Peyer's patch (tissue), 4 donors: ENCODE measurements around the gene AKAP13.

Experiments used
- POLR2A ChIP-seq, 2 donors: fragments of 450-650 bp; IDR thresholded peaks; one replicate each; pipeline ENCODE4 v1.5.1; 2017; ENCODE audit warnings: antibody characterized with exemption in 2 of 2, mild to moderate bottlenecking in 2 of 2, moderate library complexity in 2 of 2
- TF ChIP-seq, protein P1 (sequence below), 6 experiments: fragments of 450-650 bp in 4 of 6; fragments of 200-600 bp in 2 of 6; sonication (generic) in 1 of 6; IDR thresholded peaks; one replicate each; pipeline ENCODE4 v1.5.1; 2017 to 2019; ENCODE audit warnings: antibody characterized with exemption in 6 of 6, mild to moderate bottlenecking in 3 of 6, moderate library complexity in 1 of 6

DNA sequence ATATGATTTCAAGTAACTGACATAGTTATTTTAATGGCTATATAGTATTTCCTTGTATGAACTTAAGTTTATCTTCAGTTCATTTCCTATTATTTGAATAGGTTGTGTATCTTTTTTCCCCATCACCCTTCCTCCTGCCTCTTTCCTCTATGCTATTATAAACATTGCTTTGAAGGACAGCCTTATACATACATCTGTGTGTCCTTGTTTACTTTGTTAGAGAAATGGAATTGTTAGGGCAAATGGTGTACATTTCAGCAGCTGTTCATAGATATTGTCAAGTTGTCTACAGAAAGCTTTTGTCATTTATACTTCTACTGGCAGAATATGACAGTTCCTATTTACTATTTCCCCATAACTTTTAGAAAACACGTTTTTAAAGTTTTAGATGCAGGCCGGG lies 18.4 kb downstream of the AKAP13 start:
- no peak for TF ChIP-seq POLR2A (IDR thresholded peaks at IDR 0.05)
- TF ChIP-seq, protein P1, sequence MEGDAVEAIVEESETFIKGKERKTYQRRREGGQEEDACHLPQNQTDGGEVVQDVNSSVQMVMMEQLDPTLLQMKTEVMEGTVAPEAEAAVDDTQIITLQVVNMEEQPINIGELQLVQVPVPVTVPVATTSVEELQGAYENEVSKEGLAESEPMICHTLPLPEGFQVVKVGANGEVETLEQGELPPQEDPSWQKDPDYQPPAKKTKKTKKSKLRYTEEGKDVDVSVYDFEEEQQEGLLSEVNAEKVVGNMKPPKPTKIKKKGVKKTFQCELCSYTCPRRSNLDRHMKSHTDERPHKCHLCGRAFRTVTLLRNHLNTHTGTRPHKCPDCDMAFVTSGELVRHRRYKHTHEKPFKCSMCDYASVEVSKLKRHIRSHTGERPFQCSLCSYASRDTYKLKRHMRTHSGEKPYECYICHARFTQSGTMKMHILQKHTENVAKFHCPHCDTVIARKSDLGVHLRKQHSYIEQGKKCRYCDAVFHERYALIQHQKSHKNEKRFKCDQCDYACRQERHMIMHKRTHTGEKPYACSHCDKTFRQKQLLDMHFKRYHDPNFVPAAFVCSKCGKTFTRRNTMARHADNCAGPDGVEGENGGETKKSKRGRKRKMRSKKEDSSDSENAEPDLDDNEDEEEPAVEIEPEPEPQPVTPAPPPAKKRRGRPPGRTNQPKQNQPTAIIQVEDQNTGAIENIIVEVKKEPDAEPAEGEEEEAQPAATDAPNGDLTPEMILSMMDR (IDR thresholded peaks at IDR 0.05), result no peak
